GM23338 (cell line): ENCODE measurements around the gene PARD3. TPM values are rescaled to one million over a fixed set of nuclear protein-coding genes. Genes with fewer than 3 reads are reported as not detected.

Experiments
- ATAC-seq: fragments of 200-7000 bp; cut with Tn5 transposase; 3 replicates; pipeline ENCODE4 v1.9.1; 2020
- DNase-seq: peaks from one replicate; pipeline ENCODE4 v3.0.0-alpha.2; 2015; ENCODE audit warnings: low spot score
- H2AFZ ChIP-seq: fragments of 200-600 bp; sonication (generic); 2 replicates; pipeline ENCODE4 v1.8.0; 2016; ENCODE audit warnings: antibody characterized with exemption, mild to moderate bottlenecking, moderate library complexity
- H3F3A ChIP-seq: fragments of 200-600 bp; sonication (generic); replicated peaks from 2 replicates; pipeline ENCODE4 v1.8.0; 2017; ENCODE audit warnings: antibody characterized with exemption, mixed run types, low read depth
- H3K27ac ChIP-seq: fragments of 200-600 bp; sonication (generic); 2 replicates; pipeline ENCODE4 v1.6.1; 2016; ENCODE audit warnings: low read depth
- H3K27me3 ChIP-seq: fragments of 200-600 bp; sonication (generic); 2 replicates; pipeline ENCODE4 v1.8.0; 2016; ENCODE audit warnings: mild to moderate bottlenecking, mixed run types, moderate library complexity; ENCODE audit not compliant: insufficient read depth
- H3K36me3 ChIP-seq: fragments of 200-600 bp; sonication (generic); 2 replicates; pipeline ENCODE4 v1.8.0; 2016; ENCODE audit warnings: mild to moderate bottlenecking; ENCODE audit not compliant: insufficient read depth
- H3K4me1 ChIP-seq: fragments of 200-600 bp; sonication (generic); 2 replicates; pipeline ENCODE4 v1.8.0; 2016; ENCODE audit warnings: mild to moderate bottlenecking, moderate library complexity; ENCODE audit not compliant: insufficient read depth
- H3K4me2 ChIP-seq: fragments of 200-600 bp; sonication (generic); 2 replicates; pipeline ENCODE4 v1.7.1; 2017; ENCODE audit warnings: mixed run types
- H3K4me3 ChIP-seq: fragments of 200-600 bp; sonication (generic); 2 replicates; pipeline ENCODE4 v1.6.1; 2016; ENCODE audit warnings: mixed run types
- H3K79me2 ChIP-seq: fragments of 200-600 bp; sonication (generic); replicated peaks from 2 replicates; pipeline ENCODE4 v1.8.0; 2017; ENCODE audit warnings: mild to moderate bottlenecking; ENCODE audit not compliant: insufficient read depth
- H3K9me2 ChIP-seq: fragments of 200-600 bp; sonication (generic); 2 replicates; pipeline ENCODE4 v1.8.0; 2017; ENCODE audit not compliant: insufficient read depth
- H4K20me1 ChIP-seq: fragments of 200-600 bp; sonication (generic); replicated peaks from 2 replicates; pipeline ENCODE4 v1.8.0; 2017; ENCODE audit warnings: mild to moderate bottlenecking; ENCODE audit not compliant: insufficient read depth
- H3K27ac Mint-ChIP-seq: 2 replicates; pipeline ENCODE4 v1.8.0; 2020; ENCODE audit warnings: inconsistent platforms, mild to moderate bottlenecking, moderate library complexity, mixed read lengths
- H3K27me3 Mint-ChIP-seq: 3 replicates; pipeline ENCODE4 v1.8.0; 2022; ENCODE audit warnings: low read depth, mild to moderate bottlenecking, moderate library complexity, mixed read lengths, inconsistent platforms; ENCODE audit not compliant: insufficient read depth, poor library complexity
- H3K36me3 Mint-ChIP-seq: 3 replicates; pipeline ENCODE4 v1.8.0; 2021; ENCODE audit warnings: low read depth, mild to moderate bottlenecking, inconsistent platforms, moderate library complexity, mixed read lengths
- H3K4me1 Mint-ChIP-seq: 3 replicates; pipeline ENCODE4 v1.8.0; 2020; ENCODE audit warnings: mild to moderate bottlenecking, inconsistent platforms, mixed read lengths
- H3K4me3 Mint-ChIP-seq: 3 replicates; pipeline ENCODE4 v1.8.0; 2021; ENCODE audit warnings: moderate library complexity, mild to moderate bottlenecking, inconsistent platforms, mixed read lengths
- H3K9me3 Mint-ChIP-seq: 3 replicates; pipeline ENCODE4 v1.8.0; 2020; ENCODE audit warnings: moderate library complexity, mild to moderate bottlenecking, inconsistent platforms, mixed read lengths
- CREB1 ChIP-seq: fragments of 250-450 bp; sonication (Bioruptor Pico); IDR thresholded peaks from 2 replicates; pipeline ENCODE4 v1.5.0; 2020; ENCODE audit warnings: low read depth, mild to moderate bottlenecking, moderate library complexity
- POLR2AphosphoS5 ChIP-seq: IDR thresholded peaks from 2 replicates; pipeline ENCODE4 v1.6.1; 2016; ENCODE audit warnings: antibody characterized with exemption, low read depth
- STAT1 ChIP-seq: IDR thresholded peaks from one replicate; pipeline ENCODE4 v1.6.1; 2016; ENCODE audit warnings: antibody characterized with exemption; ENCODE audit not compliant: unreplicated experiment
- ZNF114 ChIP-seq: fragments of 250-450 bp; sonication (Bioruptor Pico); IDR thresholded peaks from 2 replicates; pipeline ENCODE4 v1.5.0; 2020; ENCODE audit warnings: mild to moderate bottlenecking, moderate library complexity
- ZNF462 ChIP-seq: fragments of 250-450 bp; sonication (Bioruptor Pico); IDR thresholded peaks from 2 replicates; pipeline ENCODE4 v1.5.0; 2020; ENCODE audit warnings: mild to moderate bottlenecking, moderate library complexity
- polyA plus RNA-seq: library from polyadenylated mRNA; unstranded; fragments of >200 nt; fragmentation: Nextera tagmentation; extraction: Ambion mirVana; gene quantifications from 2 replicates; pipeline ENCODE4 v1.2.1, GENCODE V29; 2016
- total RNA-seq: library from RNA; depleted of rRNA; stranded (reverse); fragments of >200 nt; shearing (Covaris generic); gene quantifications from 2 replicates; pipeline ENCODE4 v1.2.3, GENCODE V29; 2014
- TF ChIP-seq, protein P1 (sequence below), 2 experiments: fragments of 200-600 bp in 1 of 2; sonication (generic) in 1 of 2; conservative IDR thresholded peaks; 2 replicates each; pipeline versions ENCODE4 v1.5.1 to v1.6.1; 2016 to 2017; ENCODE audit warnings: antibody characterized with exemption in 2 of 2, low read depth in 2 of 2, mild to moderate bottlenecking in 2 of 2, moderate library complexity in 1 of 2

The PARD3 gene
- total and polyA plus RNA-seq, 2 experiments from 2014 or later = 30.2 to 51.4 TPM

DNA sequence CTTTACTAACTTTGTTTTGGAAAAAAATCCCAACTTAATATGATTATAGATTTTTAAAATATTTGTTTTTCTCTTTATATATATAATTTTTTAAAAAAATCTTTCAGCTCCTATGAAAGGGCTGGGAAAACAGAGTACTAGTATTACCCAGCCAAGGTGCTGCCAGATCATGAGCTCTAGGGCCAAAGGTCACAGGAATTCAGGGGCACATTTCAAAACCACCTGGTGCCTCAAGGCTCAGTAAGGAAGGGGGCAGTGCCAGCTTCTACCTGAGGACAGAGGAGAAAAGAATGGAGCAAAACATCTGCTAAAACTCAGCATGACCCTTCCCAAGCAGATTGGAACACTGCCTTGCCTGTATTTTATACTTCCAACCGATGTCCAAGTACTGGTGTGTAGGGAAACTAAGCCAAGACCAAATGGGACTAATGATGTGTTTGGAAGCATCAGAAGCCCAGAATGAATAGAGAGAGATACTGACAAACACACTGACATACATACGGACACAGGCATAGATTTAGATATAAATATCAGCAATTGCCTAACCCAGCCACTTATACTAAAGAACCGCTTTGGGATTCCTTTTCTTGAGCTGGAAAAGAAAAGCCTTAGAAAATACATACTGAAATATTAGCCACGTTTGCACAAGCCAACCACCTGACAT is 667.3 kb downstream of the PARD3 start:
- Mint-ChIP-seq H3K27me3 (no peaks in the 10 kb centered on the region), H3K36me3 (no peaks in the 10 kb centered on the region), H3K4me3 (no peak overlapping the region), H3K9me3 (no peaks in the 10 kb centered on the region), H3K4me1 (peaks cover under 1% of the 10 kb centered on the region; the same call in 1 of the 3 replicates), H3K27ac (no peak overlapping the region)
- Histone ChIP-seq H3F3A (no peaks in the 10 kb centered on the region), H3K27me3 (no peaks in the 10 kb centered on the region), H3K4me3 (no peak overlapping the region), H3K36me3 (no peaks in the 10 kb centered on the region), H2AFZ (no peak overlapping the region), H3K4me2 (no peak overlapping the region), H3K9me2 (no peaks in the 10 kb centered on the region), H4K20me1 (no peaks in the 10 kb centered on the region), H3K4me1 (no peaks in the 10 kb centered on the region), H3K79me2 (no peaks in the 10 kb centered on the region), H3K27ac (no peak overlapping the region)
- no peak for DNase-seq
- no peak for ATAC-seq
- TF ChIP-seq, protein P1, sequence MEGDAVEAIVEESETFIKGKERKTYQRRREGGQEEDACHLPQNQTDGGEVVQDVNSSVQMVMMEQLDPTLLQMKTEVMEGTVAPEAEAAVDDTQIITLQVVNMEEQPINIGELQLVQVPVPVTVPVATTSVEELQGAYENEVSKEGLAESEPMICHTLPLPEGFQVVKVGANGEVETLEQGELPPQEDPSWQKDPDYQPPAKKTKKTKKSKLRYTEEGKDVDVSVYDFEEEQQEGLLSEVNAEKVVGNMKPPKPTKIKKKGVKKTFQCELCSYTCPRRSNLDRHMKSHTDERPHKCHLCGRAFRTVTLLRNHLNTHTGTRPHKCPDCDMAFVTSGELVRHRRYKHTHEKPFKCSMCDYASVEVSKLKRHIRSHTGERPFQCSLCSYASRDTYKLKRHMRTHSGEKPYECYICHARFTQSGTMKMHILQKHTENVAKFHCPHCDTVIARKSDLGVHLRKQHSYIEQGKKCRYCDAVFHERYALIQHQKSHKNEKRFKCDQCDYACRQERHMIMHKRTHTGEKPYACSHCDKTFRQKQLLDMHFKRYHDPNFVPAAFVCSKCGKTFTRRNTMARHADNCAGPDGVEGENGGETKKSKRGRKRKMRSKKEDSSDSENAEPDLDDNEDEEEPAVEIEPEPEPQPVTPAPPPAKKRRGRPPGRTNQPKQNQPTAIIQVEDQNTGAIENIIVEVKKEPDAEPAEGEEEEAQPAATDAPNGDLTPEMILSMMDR (conservative IDR thresholded peaks at IDR 0.05; ENCODE audit: low read depth in 2 of 2) = no peak
- TF ChIP-seq CREB1 (CRISPR knock-in tag) = no peak
- no peak for TF ChIP-seq POLR2AphosphoS5
- TF ChIP-seq STAT1 = no peak
- TF ChIP-seq ZNF462 (CRISPR knock-in tag) = no peak
- no peak for TF ChIP-seq ZNF114 (CRISPR knock-in tag)
